H9 (cell line): ENCODE measurements around the gene ATF6. TPM values are rescaled to one million over a fixed set of nuclear protein-coding genes. Genes with fewer than 3 reads are reported as not detected.

Source experiments
- DNase-seq: peaks from one replicate; pipeline ENCODE4 v3.0.0-alpha.2; 2017
- H2AFZ ChIP-seq: one replicate; pipeline ENCODE4 v1.6.1; 2013; ENCODE audit warnings: mild to moderate bottlenecking, low read length, control low read depth, moderate library complexity
- H2AK5ac ChIP-seq: 2 replicates; pipeline ENCODE4 v1.6.1; 2013; ENCODE audit warnings: low read length, control low read depth, mixed read lengths; ENCODE audit not compliant: insufficient read length
- H2BK120ac ChIP-seq: one replicate; pipeline ENCODE4 v1.6.1; 2013; ENCODE audit warnings: low read depth, mild to moderate bottlenecking, low read length, control low read depth, inconsistent platforms; ENCODE audit not compliant: poor library complexity, severe bottlenecking
- H2BK12ac ChIP-seq: 2 replicates; pipeline ENCODE4 v1.6.1; 2013; ENCODE audit warnings: low read length, control low read depth, mixed read lengths, low read depth; ENCODE audit not compliant: insufficient read length
- H2BK15ac ChIP-seq: 2 replicates; pipeline ENCODE4 v1.6.1; 2013; ENCODE audit warnings: low read depth, low read length, control low read depth
- H2BK20ac ChIP-seq: one replicate; pipeline ENCODE4 v1.6.1; 2013; ENCODE audit warnings: low read depth, mild to moderate bottlenecking, low read length, control low read depth, inconsistent platforms; ENCODE audit not compliant: poor library complexity, severe bottlenecking
- H2BK5ac ChIP-seq: 2 replicates; pipeline ENCODE4 v1.6.1; 2013; ENCODE audit warnings: low read length, control low read depth, mixed read lengths; ENCODE audit not compliant: insufficient read length
- H3K14ac ChIP-seq: 2 replicates; pipeline ENCODE4 v1.6.1; 2013; ENCODE audit warnings: low read length, control low read depth; ENCODE audit not compliant: insufficient read depth
- H3K18ac ChIP-seq: 2 replicates; pipeline ENCODE4 v1.6.1; 2013; ENCODE audit warnings: low read depth, mild to moderate bottlenecking, mixed read lengths, low read length, control low read depth; ENCODE audit not compliant: insufficient read length
- H3K23ac ChIP-seq: 2 replicates; pipeline ENCODE4 v1.6.1; 2013; ENCODE audit warnings: low read length, control low read depth, mixed read lengths, low read depth; ENCODE audit not compliant: insufficient read length
- H3K23me2 ChIP-seq: 2 replicates; pipeline ENCODE4 v1.6.1; 2013; ENCODE audit warnings: low read depth, mild to moderate bottlenecking, mixed read lengths, low read length, control low read depth; ENCODE audit not compliant: insufficient read length, poor library complexity, severe bottlenecking
- H3K27ac ChIP-seq: 2 replicates; pipeline ENCODE4 v1.5.1; 2013; ENCODE audit warnings: low read length, control low read depth, mixed read lengths, low read depth; ENCODE audit not compliant: insufficient read length
- H3K27me3 ChIP-seq: 2 replicates; pipeline ENCODE4 v1.6.1; 2013; ENCODE audit warnings: low read length, control low read depth, inconsistent platforms; ENCODE audit not compliant: insufficient read depth
- H3K4ac ChIP-seq: 2 replicates; pipeline ENCODE4 v1.6.1; 2013; ENCODE audit warnings: low read depth, mild to moderate bottlenecking, control low read depth, inconsistent platforms, low read length, moderate library complexity
- H3K4me1 ChIP-seq: 2 replicates; pipeline ENCODE4 v1.6.1; 2013; ENCODE audit warnings: low read length, control low read depth, inconsistent platforms; ENCODE audit not compliant: insufficient read depth
- H3K4me2 ChIP-seq: 2 replicates; pipeline ENCODE4 v1.6.1; 2013; ENCODE audit warnings: low read length, control low read depth, mixed read lengths; ENCODE audit not compliant: insufficient read length, insufficient read depth
- H3K56ac ChIP-seq: 2 replicates; pipeline ENCODE4 v1.6.1; 2013; ENCODE audit warnings: low read depth, mild to moderate bottlenecking, mixed read lengths, low read length, control low read depth; ENCODE audit not compliant: insufficient read length
- H3K79me1 ChIP-seq: 2 replicates; pipeline ENCODE4 v1.6.1; 2013; ENCODE audit warnings: low read depth, mild to moderate bottlenecking, moderate library complexity, low read length, control low read depth, inconsistent platforms; ENCODE audit not compliant: insufficient read depth, poor library complexity, severe bottlenecking
- H3K79me2 ChIP-seq: 2 replicates; pipeline ENCODE4 v1.6.1; 2013; ENCODE audit warnings: low read length, control low read depth, inconsistent platforms; ENCODE audit not compliant: insufficient read depth
- H3K9ac ChIP-seq: 2 replicates; pipeline ENCODE4 v1.6.1; 2013; ENCODE audit warnings: low read length, control low read depth, mixed read lengths; ENCODE audit not compliant: insufficient read length; ENCODE audit errors: extremely low read depth
- H3K9me3 ChIP-seq: one replicate; pipeline ENCODE4 v1.6.1; 2013; ENCODE audit warnings: low read depth, low read length, inconsistent platforms; ENCODE audit not compliant: control insufficient read depth
- H3T11ph ChIP-seq: one replicate; pipeline ENCODE4 v1.6.1; 2013; ENCODE audit warnings: mild to moderate bottlenecking, low read length, control low read depth, inconsistent platforms
- H4K20me1 ChIP-seq: one replicate; pipeline ENCODE4 v1.6.1; 2013; ENCODE audit not compliant: control insufficient read depth, insufficient read length, insufficient read depth
- H4K5ac ChIP-seq: 2 replicates; pipeline ENCODE4 v1.6.1; 2013; ENCODE audit warnings: low read depth, mild to moderate bottlenecking, mixed read lengths, low read length, control low read depth; ENCODE audit not compliant: insufficient read length
- H4K8ac ChIP-seq: replicated peaks from 2 replicates; pipeline ENCODE4 v1.6.1; 2013; ENCODE audit warnings: low read length, control low read depth, mixed read lengths, low read depth; ENCODE audit not compliant: insufficient read length
- H4K91ac ChIP-seq: 2 replicates; pipeline ENCODE4 v1.6.1; 2013; ENCODE audit warnings: low read depth, mild to moderate bottlenecking, moderate library complexity, mixed read lengths, low read length, control low read depth; ENCODE audit not compliant: insufficient read length
- H3K27ac Mint-ChIP-seq, 3 experiments: 2 replicates in 2 of 3; 3 replicates in 1 of 3; pipeline ENCODE4 v1.8.0; 2020 to 2021; ENCODE audit warnings: mixed read lengths in 3 of 3, mild to moderate bottlenecking in 1 of 3, moderate library complexity in 1 of 3
- H3K27me3 Mint-ChIP-seq: 2 replicates; pipeline ENCODE4 v1.8.0; 2021; ENCODE audit warnings: low read depth, mild to moderate bottlenecking, moderate library complexity, mixed read lengths
- H3K36me3 Mint-ChIP-seq, 3 experiments: 2 replicates in 2 of 3; 3 replicates in 1 of 3; pipeline ENCODE4 v1.8.0; 2020 to 2021; ENCODE audit warnings: low read depth in 3 of 3, mixed read lengths in 3 of 3; ENCODE audit not compliant: insufficient read depth in 1 of 3
- H3K4me1 Mint-ChIP-seq, 2 experiments: 2 replicates each; pipeline ENCODE4 v1.8.0; 2020; ENCODE audit warnings: mixed read lengths in 2 of 2
- H3K4me3 Mint-ChIP-seq, 2 experiments: 2 replicates in 1 of 2; 3 replicates in 1 of 2; pipeline ENCODE4 v1.8.0; 2020 to 2021; ENCODE audit warnings: mild to moderate bottlenecking in 2 of 2, mixed read lengths in 2 of 2, moderate library complexity in 1 of 2
- H3K9me3 Mint-ChIP-seq, 2 experiments: 2 replicates in 1 of 2; 3 replicates in 1 of 2; pipeline ENCODE4 v1.8.0; 2020; ENCODE audit warnings: mild to moderate bottlenecking in 2 of 2, mixed read lengths in 2 of 2, moderate library complexity in 1 of 2
- WGBS: extraction: QIAGEN DNeasy Blood & Tissue Kit; methylation state at CpG from one replicate; pipeline ENCODE4 v1.1.7; 2013; ENCODE audit warnings: missing lambda C conversion rate, low lambda C conversion rate, mixed read lengths; ENCODE audit not compliant: insufficient read length; ENCODE audit errors: extremely low coverage; 5-methylcytosine and 5-hydroxymethylcytosine counted together
- total RNA-seq: library from RNA; stranded (reverse); gene quantifications from 2 replicates; pipeline ENCODE4 v1.2.1, GENCODE V29; 2021
- TF ChIP-seq, protein P1 (sequence below): fragments of 200-600 bp; sonication (generic); conservative IDR thresholded peaks from 3 replicates; pipeline ENCODE4 v1.8.0; 2021; ENCODE audit warnings: antibody characterized with exemption, mild to moderate bottlenecking

Gene ATF6
- total RNA-seq, 1 experiment from 2014 or later = 11.2 TPM

- no peaks in the 10 kb centered on the region for H3K27me3 Mint-ChIP-seq
- no peak overlapping the region for H3K14ac ChIP-seq
- H3K27ac Mint-ChIP-seq = no peak overlapping the region
- H2BK5ac ChIP-seq = no peak overlapping the region
- H3K23me2 ChIP-seq = no peaks in the 10 kb centered on the region
- no peak overlapping the region for H3K27ac ChIP-seq
- H3K4ac ChIP-seq = no peak overlapping the region
- H2BK20ac ChIP-seq = no peak overlapping the region
- H3T11ph ChIP-seq = no peak overlapping the region
- H3K4me3 Mint-ChIP-seq = no peak overlapping the region
- H3K36me3 Mint-ChIP-seq = no peaks in the 10 kb centered on the region
- no peaks in the 10 kb centered on the region for H3K79me2 ChIP-seq
- H4K5ac ChIP-seq = no peak overlapping the region
- H3K4me2 ChIP-seq = no peak overlapping the region
- no peaks in the 10 kb centered on the region for H3K9me3 Mint-ChIP-seq
- H2BK12ac ChIP-seq = no peak overlapping the region
- no peak overlapping the region for H2BK15ac ChIP-seq
- no peak overlapping the region for H2AK5ac ChIP-seq
- H3K27me3 ChIP-seq = no peaks in the 10 kb centered on the region
- no CpG with 5 or more reads among the region's 2 CpGs for whole genome bisulfite sequencing
- no peaks in the 10 kb centered on the region for H3K79me1 ChIP-seq
- H4K91ac ChIP-seq = no peak overlapping the region
- H2AFZ ChIP-seq = no peak overlapping the region
- H3K56ac ChIP-seq = no peak overlapping the region
- no peak for DNase-seq
- H3K9ac ChIP-seq = no peak overlapping the region
- no peak overlapping the region for H3K18ac ChIP-seq
- H2BK120ac ChIP-seq = no peak overlapping the region
- peaks cover 0 to 4% of the 10 kb centered on the region in 2 experiments; a peak in 1 of 4 replicates for H3K4me1 Mint-ChIP-seq
- no peak overlapping the region for H3K23ac ChIP-seq
- TF ChIP-seq, protein P1, sequence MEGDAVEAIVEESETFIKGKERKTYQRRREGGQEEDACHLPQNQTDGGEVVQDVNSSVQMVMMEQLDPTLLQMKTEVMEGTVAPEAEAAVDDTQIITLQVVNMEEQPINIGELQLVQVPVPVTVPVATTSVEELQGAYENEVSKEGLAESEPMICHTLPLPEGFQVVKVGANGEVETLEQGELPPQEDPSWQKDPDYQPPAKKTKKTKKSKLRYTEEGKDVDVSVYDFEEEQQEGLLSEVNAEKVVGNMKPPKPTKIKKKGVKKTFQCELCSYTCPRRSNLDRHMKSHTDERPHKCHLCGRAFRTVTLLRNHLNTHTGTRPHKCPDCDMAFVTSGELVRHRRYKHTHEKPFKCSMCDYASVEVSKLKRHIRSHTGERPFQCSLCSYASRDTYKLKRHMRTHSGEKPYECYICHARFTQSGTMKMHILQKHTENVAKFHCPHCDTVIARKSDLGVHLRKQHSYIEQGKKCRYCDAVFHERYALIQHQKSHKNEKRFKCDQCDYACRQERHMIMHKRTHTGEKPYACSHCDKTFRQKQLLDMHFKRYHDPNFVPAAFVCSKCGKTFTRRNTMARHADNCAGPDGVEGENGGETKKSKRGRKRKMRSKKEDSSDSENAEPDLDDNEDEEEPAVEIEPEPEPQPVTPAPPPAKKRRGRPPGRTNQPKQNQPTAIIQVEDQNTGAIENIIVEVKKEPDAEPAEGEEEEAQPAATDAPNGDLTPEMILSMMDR = no peak
- H4K8ac ChIP-seq = no peak overlapping the region
- H3K9me3 ChIP-seq = no peaks in the 10 kb centered on the region
- H3K4me1 ChIP-seq = no peaks in the 10 kb centered on the region
- H4K20me1 ChIP-seq = no peaks in the 10 kb centered on the region
These were observed 149.9 kb downstream of the ATF6 start for GRCh38 chr1:161915978-161916377.
